ENCODE data around the gene SRXN1.

SRXN1 gene

DNA sequence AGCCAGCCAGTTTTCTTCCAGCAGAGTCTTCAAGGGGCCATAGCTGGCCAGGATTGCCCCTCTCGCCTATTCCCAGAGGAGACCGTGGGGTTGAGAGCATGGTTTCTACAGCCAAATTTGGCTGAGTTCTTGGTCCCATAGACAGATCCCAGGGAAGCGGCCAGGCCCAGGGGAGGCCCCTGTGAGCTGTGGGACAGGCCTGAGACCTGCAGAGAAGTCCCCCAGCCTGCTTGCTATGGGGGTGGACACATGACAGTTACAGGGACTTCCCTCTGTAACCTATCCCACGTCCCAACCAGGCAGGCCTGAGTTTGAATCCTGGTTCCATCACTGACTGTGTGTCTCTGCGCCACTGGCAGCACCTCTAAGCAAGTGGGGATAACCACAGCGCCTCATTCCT, 45.5 kb downstream of the SRXN1 start:
- DNase-seq (ENCODE audit: low spot score) = no peak

DNA sequence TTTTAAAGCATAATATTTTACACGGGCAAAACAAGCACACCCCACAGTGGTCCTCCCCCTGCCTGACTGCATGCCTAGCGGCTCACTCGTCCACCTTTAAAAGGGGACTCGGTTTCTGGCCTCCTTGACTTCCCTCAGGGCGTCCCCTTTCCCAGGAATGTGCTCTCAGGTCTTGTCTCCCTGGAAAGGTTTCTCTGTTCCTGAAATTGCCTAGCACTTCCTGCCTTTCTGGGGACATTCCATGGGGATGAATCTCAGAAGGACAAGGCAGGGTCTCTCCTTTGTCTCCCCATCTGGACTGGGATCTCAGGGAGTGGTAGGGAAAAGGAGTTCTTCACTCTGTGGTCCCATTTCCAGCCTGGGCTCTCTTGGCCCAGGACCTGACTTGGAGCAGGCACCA, 47.8 kb downstream of the SRXN1 start:
- DNase-seq (ENCODE audit: low spot score) = no peak

DNA sequence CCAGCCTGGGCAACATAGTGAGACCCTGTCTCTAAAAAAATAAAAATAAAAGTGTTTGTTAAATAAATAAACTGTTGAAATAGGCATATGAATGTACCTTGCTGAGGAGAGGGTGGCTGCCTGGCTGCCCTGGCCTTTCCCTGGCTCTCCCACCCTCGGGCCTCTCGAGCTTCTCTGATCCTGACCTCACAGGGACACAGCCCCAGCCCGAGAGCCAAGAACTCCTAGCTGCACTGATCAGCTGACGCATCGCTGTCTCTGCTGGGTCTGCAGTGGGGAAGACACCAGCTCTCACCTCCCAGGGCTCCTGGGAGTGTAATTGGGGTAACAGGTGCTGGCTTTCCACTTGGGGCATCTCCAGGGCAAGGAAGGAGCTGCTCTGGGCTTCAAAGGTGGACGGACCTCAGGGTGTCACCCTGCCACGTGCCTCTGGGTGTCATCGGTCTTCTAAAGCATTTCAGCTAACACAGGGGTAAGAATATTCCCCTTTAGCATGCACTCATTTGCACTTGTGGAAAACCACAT, 49.8 kb downstream of the SRXN1 start:
- no peak for DNase-seq (ENCODE audit: low spot score)

DNA sequence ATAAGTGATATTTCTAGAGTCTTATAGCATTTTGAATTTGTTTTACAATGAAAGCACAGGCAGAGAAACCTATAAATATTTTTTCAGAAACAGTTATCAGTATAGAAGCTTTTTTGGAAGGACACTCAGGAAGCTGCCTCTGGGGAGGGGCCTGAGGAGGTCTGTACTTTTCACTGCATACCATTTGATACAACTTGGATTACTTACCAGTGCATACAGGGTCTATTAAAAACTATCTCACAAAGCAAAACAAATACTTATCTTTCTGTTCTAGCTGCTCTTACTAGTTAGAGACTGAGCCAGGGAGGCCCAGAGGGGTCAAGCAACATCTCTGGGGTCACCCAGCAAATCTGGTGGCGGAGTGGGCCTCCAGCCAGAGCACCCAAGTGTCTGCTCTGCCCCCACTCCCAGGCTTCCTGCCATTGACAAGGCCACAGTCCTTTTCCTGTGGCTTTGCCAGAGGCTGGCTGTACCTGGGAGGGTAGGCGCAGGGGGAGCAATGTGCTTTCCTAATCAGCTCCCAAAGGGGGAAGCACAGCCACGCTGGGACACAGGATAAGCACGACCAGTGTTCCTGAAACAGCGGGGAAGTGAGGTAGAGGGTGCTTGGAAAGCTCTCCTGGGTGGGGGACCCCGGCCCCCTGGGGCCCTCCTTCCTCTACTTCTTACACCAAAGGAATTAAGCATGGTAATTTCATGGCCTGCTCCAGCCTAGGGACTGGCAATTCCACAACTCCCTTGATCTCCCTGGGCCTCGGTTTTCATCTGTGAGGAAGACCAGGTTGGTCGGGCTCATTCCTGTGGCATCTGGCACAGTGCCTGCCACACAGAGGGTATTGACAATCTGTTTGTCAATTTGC, 50.7 kb downstream of the SRXN1 start:
- DNase-seq (ENCODE audit: low spot score) = no peak

DNA sequence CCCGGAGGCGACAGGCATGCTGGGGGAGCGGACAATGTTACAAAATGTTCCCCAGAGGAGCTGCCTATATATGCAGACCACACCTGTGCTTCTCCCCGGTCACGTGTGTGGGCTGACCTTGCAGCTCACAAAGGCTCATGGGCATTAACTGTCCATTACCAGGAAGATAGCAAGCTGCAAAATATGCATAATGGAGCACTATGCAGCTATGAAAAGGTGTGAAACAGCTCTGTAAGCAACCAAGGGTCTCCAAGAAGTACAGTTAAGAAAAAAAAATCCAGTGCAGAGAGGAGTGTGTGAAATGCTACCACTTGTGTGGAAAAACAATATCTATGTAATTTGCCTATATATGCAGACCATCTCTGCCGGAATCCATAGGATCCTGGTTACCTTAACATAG, 52.3 kb downstream of the SRXN1 start:
- DNase-seq (ENCODE audit: low spot score) = no peak

DNA sequence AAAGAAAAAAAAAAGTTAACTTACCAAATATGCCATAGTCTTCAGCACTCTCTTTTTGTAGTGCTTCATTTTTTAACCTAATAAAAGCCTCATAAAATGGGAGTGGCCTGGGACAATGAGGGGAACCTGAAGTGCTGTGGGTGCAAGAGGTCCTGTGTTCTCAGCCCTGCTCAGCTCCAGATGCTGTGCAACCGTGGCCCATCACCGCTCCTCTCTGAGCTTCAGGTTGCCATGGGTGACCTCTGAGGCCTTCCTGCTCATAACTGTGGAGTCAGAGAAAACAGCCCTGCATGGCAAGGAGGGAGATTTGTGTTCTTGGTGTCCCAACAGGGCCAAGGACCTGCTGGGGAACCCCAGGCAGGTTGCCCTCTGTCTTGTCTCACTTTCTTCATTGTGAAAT, 52.9 kb downstream of the SRXN1 start:
- no peak for DNase-seq (ENCODE audit: low spot score)

DNA sequence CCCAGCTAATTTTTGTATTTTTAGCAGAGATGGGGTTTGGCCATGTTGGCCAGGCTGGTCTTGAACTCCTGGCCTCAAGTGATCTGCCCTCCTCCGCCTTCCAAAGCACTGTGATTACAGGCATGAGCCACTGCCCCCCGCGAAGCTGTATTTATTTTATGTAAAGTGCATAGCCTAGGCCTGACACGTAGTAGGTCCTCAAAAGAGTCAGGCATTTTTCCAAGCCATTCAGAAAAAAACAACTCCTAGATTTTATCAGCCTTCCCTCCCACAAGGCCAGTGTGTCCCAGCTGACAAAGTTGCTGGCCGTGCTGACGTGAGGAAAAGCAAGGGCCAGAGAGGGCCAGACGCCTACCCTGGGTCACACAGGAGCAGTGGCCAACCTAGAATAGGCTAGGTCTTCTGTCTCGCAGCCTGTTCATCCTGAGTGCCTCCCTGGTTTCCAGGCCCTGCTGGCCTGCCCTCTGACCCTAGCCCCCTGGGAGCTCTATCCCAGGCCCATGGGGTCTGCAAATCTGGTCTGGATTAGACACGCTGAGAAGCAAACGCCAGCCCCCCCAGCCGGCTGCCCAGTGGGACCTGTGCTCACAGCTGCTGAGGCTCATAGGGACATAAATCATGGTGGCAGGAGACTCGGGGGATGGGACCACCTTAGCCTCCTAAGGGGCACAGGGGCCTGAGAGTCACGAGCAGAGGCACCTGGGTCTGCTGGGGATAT, 54.7 kb downstream of the SRXN1 start:
- DNase-seq (ENCODE audit: low spot score) = peak; percentile 34

DNA sequence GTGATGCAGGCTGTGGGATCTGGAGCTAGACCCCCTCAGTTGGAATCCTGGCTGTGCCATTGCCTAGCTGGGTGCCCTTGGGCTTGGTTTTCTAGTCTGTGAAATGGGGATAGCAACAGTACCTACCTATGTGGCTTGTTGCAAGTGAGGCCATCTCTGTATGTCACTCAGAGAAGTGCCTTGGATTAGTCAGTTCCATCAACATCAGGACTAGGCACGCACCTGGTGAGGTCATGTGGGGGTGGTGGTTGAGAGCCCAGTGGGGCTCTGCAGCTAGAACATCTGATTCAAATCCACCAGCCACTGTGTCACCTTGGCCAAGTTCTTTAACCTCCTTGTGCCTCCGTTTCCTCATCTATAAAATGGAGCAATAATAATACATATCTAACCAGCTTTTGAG, 55.4 kb downstream of the SRXN1 start:
- DNase-seq (ENCODE audit: low spot score) = no peak

All from SK-N-DZ (cell line).